GM12878 (cell line): Measurements from ENCODE around the gene GNG5. TPM values are rescaled to one million over a fixed set of nuclear protein-coding genes. Genes with fewer than 3 reads are reported as not detected.

Experiments used
- ATAC-seq: fragments of 200-7000 bp; cut with Tn5 transposase; 3 replicates; pipeline ENCODE4 v1.9.1; 2020; ENCODE audit warnings: mild to moderate bottlenecking, moderate library complexity
- BruUV-seq: library from RNA; stranded (reverse); fragments of 400-500 nt; replicated peaks from 2 replicates; lab custom pipeline; 2021; lab: Mats Ljungman, UMichigan
- CTCF ChIA-PET: fragments of 300-600 bp; sonication (Branson Sonifier 250); formaldehyde crosslinking; extraction: SDS; loops from one replicate; lab custom pipeline; 2021; ENCODE audit warnings: inconsistent platforms; lab: Yijun Ruan, JAX
- POLR2A ChIA-PET: fragments of 350-600 bp; formaldehyde crosslinking; extraction: SDS; loops from one replicate; lab custom pipeline; 2021; ENCODE audit warnings: inconsistent platforms; lab: Charles Lee
- RAD21 ChIA-PET: fragments of 300-600 bp; sonication (Branson Sonifier 250); formaldehyde crosslinking; loops from one replicate; lab custom pipeline; 2023; ENCODE audit warnings: antibody characterized with exemption; ENCODE audit not compliant: unreplicated experiment; lab: Charles Lee
- SMC1A ChIA-PET: fragments of 300-600 bp; sonication (Branson Sonifier 250); formaldehyde crosslinking; loops from one replicate; lab custom pipeline; 2023; ENCODE audit not compliant: unreplicated experiment, uncharacterized antibody; lab: Charles Lee
- DNase-seq: peaks from one replicate; pipeline ENCODE4 v3.0.0-alpha.2; 2011; ENCODE audit warnings: low read depth, low spot score
- FAIRE-seq: peaks from 3 replicates; lab custom pipeline; 2011; peaks lifted over from hg19 to GRCh38; lab: Jason Lieb, UNC
- H2AFZ ChIP-seq: 2 replicates; pipeline ENCODE4 v1.6.0; 2011; ENCODE audit warnings: low read depth, low read length, control low read depth; ENCODE audit not compliant: control insufficient read depth
- H3K27ac ChIP-seq: 2 replicates; pipeline ENCODE4 v1.5.1; 2011; ENCODE audit warnings: control low read depth; ENCODE audit not compliant: control insufficient read depth, insufficient read depth
- H3K27me3 ChIP-seq, 2 experiments: replicated peaks in 1 of 2; 2 replicates each; pipeline versions ENCODE4 v1.6.0 to v1.6.1; 2011; ENCODE audit warnings: low read length in 1 of 2; ENCODE audit not compliant: control insufficient read depth in 2 of 2, insufficient read depth in 2 of 2
- H3K36me3 ChIP-seq, 2 experiments: 2 replicates each; pipeline ENCODE4 v1.5.1; 2011; ENCODE audit warnings: low read length in 1 of 2; ENCODE audit not compliant: control insufficient read depth in 2 of 2, insufficient read depth in 2 of 2
- H3K4me1 ChIP-seq: 2 replicates; pipeline ENCODE4 v1.6.1; 2011; ENCODE audit warnings: mild to moderate bottlenecking, low read length, moderate library complexity, mixed read lengths; ENCODE audit not compliant: control insufficient read depth, insufficient read depth
- H3K4me2 ChIP-seq: 2 replicates; pipeline ENCODE4 v1.6.0; 2011; ENCODE audit warnings: control low read depth; ENCODE audit not compliant: control insufficient read depth, insufficient read depth
- H3K4me3 ChIP-seq: fragments of 200-600 bp; sonication (generic); 2 replicates; pipeline ENCODE4 v1.5.1; 2016
- H3K79me2 ChIP-seq: 2 replicates; pipeline ENCODE4 v1.6.0; 2011; ENCODE audit warnings: low read length; ENCODE audit not compliant: control insufficient read depth, insufficient read depth
- H3K9ac ChIP-seq: 2 replicates; pipeline ENCODE4 v1.8.0; 2011; ENCODE audit warnings: low read length, control low read depth, mixed read lengths; ENCODE audit not compliant: control insufficient read depth, insufficient read depth
- H3K9me3 ChIP-seq: replicated peaks from 3 replicates; pipeline ENCODE4 v1.5.1; 2011; ENCODE audit warnings: mild to moderate bottlenecking, low read length; ENCODE audit not compliant: control insufficient read depth, insufficient read depth
- H4K20me1 ChIP-seq: 2 replicates; pipeline ENCODE4 v1.6.0; 2011; ENCODE audit not compliant: control insufficient read depth, insufficient read depth
- BACH1 ChIP-seq: fragments of 450-650 bp; IDR thresholded peaks from 2 replicates; pipeline ENCODE4 v1.6.1; 2017; ENCODE audit warnings: mild to moderate bottlenecking, borderline replicate concordance
- E2F4 ChIP-seq: IDR thresholded peaks from 2 replicates; pipeline ENCODE4 v1.6.1; 2012; ENCODE audit warnings: low read depth, low read length, improper control_type of control experiment
- ESRRA ChIP-seq: IDR thresholded peaks from 2 replicates; pipeline ENCODE4 v1.6.1; 2012; ENCODE audit warnings: mild to moderate bottlenecking, low read length, improper control_type of control experiment
- NFYB ChIP-seq: IDR thresholded peaks from 2 replicates; pipeline ENCODE4 v1.6.1; 2011; ENCODE audit warnings: low read depth, mild to moderate bottlenecking, low read length, improper control_type of control experiment, moderate library complexity; ENCODE audit not compliant: insufficient read depth
- RAD21 ChIP-seq: IDR thresholded peaks from 2 replicates; pipeline ENCODE4 v1.6.1; 2011; ENCODE audit warnings: mild to moderate bottlenecking, low read depth, low read length, moderate library complexity; ENCODE audit not compliant: insufficient read depth
- RBBP5 ChIP-seq: fragments of 200-600 bp; sonication (generic); conservative IDR thresholded peaks from 2 replicates; pipeline ENCODE4 v1.6.1; 2016
- RELB ChIP-seq: fragments of 450-650 bp; IDR thresholded peaks from 2 replicates; pipeline ENCODE4 v1.6.1; 2017; ENCODE audit warnings: low read depth, mild to moderate bottlenecking, moderate library complexity
- ZNF274 ChIP-seq: IDR thresholded peaks from one replicate; pipeline ENCODE4 v1.8.0; 2011; ENCODE audit not compliant: insufficient read length, insufficient read depth
- ZNF384 ChIP-seq: IDR thresholded peaks from 2 replicates; pipeline ENCODE4 v1.6.1; 2012; ENCODE audit warnings: low read depth, mild to moderate bottlenecking, low read length, improper control_type of control experiment, borderline replicate concordance
- ZNF622 ChIP-seq: fragments of 450-650 bp; IDR thresholded peaks from 2 replicates; pipeline ENCODE4 v1.6.1; 2017; ENCODE audit warnings: mild to moderate bottlenecking, inconsistent platforms
- WGBS: methylation state at CpG from one replicate; pipeline ENCODE4 v1.1.6; 2016; ENCODE audit warnings: low lambda C conversion rate; ENCODE audit not compliant: insufficient replicate concordance, insufficient coverage; ENCODE audit errors: missing lambda C conversion rate; 5-methylcytosine and 5-hydroxymethylcytosine counted together
- in situ Hi-C: fragments of 300-500 bp; cut with MboI; formaldehyde crosslinking; loops from 9 replicates; pipeline ENCODE4 v1.14.3; 2018; ENCODE audit warnings: mixed read lengths
- intact Hi-C: fragments of 100-400 bp; cut with micrococcal nuclease; formaldehyde crosslinking; loops from one replicate; pipeline ENCODE4 v1.14.2; 2022; ENCODE audit not compliant: unreplicated experiment
- polyA plus RNA-seq, 11 experiments: library from polyadenylated mRNA; depleted of rRNA in 4 of 11; unstranded in 6 of 11; stranded (reverse) in 5 of 11; fragments of >200 nt; fragmentation: Nextera tagmentation in 4 of 11; fragmentation: Illumina TruSeq in 1 of 11; extraction: Ambion mirVana in 4 of 11; extraction: Trizol in 1 of 11; gene quantifications; 1 replicate in 1 of 11; 2 replicates in 10 of 11; pipeline versions ENCODE4 v1.2.1 to v1.2.3, GENCODE V29; 2011 to 2016; ENCODE audit warnings: inconsistent platforms in 2 of 11, missing spikeins in 2 of 11, low read depth in 1 of 11
- total RNA-seq, 4 experiments: library from RNA; depleted of rRNA in 3 of 4; stranded (reverse); fragments of >200 nt in 3 of 4; fragmentation: Illumina TruSeq in 1 of 4; extraction: Trizol in 1 of 4; gene quantifications; 2 replicates each; pipeline versions ENCODE4 v1.2.1 to v1.2.3, GENCODE V29; 2013 to 2021
- TF ChIP-seq, protein P1 (sequence below): IDR thresholded peaks from 2 replicates; pipeline ENCODE4 v1.6.1; 2011; ENCODE audit warnings: borderline replicate concordance, low read depth, mild to moderate bottlenecking, moderate library complexity, mixed read lengths, low read length; ENCODE audit not compliant: insufficient read depth; ENCODE audit errors: extremely low read length
- TF ChIP-seq, protein P2 (sequence below): fragments of 450-650 bp; IDR thresholded peaks from 2 replicates; pipeline ENCODE4 v1.6.1; 2017; ENCODE audit warnings: mild to moderate bottlenecking, moderate library complexity
- TF ChIP-seq, protein P3 (sequence below): IDR thresholded peaks from 2 replicates; pipeline ENCODE4 v1.6.1; 2012; ENCODE audit warnings: low read length, inconsistent platforms

Gene GNG5
- total and polyA plus RNA-seq, 10 of the 15 experiments (the other 5 are each of a cell fraction or from before 2014, with no cell fraction given), result 69.8 to 613 (median 203) TPM

DNA sequence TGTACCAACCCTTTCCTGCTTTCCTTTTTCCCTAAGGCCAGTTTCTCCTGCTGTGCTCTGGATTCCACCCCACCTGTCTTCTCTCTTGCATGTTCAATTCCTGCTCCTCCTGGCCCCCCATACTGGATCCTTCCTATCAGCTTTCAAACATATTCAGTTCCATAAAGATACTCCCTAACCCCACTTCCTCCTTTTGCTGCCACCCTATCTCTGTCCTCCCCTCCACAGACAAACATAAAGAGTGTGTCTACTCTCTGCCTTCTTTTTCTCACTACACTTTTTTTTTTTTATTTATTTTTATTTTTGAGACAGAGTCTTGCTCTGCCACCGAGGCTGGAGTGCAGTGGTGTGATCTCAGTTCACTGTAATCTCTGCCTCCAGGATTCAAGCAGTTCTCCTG is 44.3 kb downstream of the GNG5 start:
- no TSS peak for BruUV-seq
- H3K36me3 ChIP-seq, result no peaks in the 10 kb centered on the region
- H3K9me3 ChIP-seq, result no peaks in the 10 kb centered on the region
- WGBS, result 0% methylated on average over 1 of the region's 1 CpG
- H3K79me2 ChIP-seq, result no peaks in the 10 kb centered on the region
- no peak overlapping the region for H3K9ac ChIP-seq
- RAD21 ChIA-PET, result no interaction called here
- no peaks in the 10 kb centered on the region for H3K4me1 ChIP-seq
- DNase-seq, result no peak
- CTCF ChIA-PET, result interaction anchor here (0.6 kb wide), 1 partner anchor 10 kb away, joined by 3 read pairs; no protein-coding TSS in a partner anchor
- in situ Hi-C loops, result no loop called here
- no peak overlapping the region for H3K4me2 ChIP-seq
- H3K4me3 ChIP-seq, result no peak overlapping the region
- H3K27me3 ChIP-seq, result no peaks in the 10 kb centered on the region
- SMC1A ChIA-PET, result interaction anchor here (1.2 kb wide), 1 partner anchor 17 kb away, joined by 3 read pairs; the partner anchor contains the start of gene RPF1
- no peak for ATAC-seq
- intact Hi-C loops, result no loop called here
- no peak overlapping the region for H2AFZ ChIP-seq
- TF ChIP-seq ZNF384, result no peak
- no peak for TF ChIP-seq NFYB
- TF ChIP-seq ESRRA, result no peak
- no peak for TF ChIP-seq RBBP5
- TF ChIP-seq, protein P1, sequence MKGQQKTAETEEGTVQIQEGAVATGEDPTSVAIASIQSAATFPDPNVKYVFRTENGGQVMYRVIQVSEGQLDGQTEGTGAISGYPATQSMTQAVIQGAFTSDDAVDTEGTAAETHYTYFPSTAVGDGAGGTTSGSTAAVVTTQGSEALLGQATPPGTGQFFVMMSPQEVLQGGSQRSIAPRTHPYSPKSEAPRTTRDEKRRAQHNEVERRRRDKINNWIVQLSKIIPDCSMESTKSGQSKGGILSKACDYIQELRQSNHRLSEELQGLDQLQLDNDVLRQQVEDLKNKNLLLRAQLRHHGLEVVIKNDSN, result no peak
- TF ChIP-seq RAD21, result no peak
- TF ChIP-seq, protein P2, sequence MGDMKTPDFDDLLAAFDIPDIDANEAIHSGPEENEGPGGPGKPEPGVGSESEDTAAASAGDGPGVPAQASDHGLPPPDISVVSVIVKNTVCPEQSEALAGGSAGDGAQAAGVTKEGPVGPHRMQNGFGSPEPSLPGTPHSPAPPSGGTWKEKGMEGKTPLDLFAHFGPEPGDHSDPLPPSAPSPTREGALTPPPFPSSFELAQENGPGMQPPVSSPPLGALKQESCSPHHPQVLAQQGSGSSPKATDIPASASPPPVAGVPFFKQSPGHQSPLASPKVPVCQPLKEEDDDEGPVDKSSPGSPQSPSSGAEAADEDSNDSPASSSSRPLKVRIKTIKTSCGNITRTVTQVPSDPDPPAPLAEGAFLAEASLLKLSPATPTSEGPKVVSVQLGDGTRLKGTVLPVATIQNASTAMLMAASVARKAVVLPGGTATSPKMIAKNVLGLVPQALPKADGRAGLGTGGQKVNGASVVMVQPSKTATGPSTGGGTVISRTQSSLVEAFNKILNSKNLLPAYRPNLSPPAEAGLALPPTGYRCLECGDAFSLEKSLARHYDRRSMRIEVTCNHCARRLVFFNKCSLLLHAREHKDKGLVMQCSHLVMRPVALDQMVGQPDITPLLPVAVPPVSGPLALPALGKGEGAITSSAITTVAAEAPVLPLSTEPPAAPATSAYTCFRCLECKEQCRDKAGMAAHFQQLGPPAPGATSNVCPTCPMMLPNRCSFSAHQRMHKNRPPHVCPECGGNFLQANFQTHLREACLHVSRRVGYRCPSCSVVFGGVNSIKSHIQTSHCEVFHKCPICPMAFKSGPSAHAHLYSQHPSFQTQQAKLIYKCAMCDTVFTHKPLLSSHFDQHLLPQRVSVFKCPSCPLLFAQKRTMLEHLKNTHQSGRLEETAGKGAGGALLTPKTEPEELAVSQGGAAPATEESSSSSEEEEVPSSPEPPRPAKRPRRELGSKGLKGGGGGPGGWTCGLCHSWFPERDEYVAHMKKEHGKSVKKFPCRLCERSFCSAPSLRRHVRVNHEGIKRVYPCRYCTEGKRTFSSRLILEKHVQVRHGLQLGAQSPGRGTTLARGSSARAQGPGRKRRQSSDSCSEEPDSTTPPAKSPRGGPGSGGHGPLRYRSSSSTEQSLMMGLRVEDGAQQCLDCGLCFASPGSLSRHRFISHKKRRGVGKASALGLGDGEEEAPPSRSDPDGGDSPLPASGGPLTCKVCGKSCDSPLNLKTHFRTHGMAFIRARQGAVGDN, result no peak
- TF ChIP-seq ZNF274, result no peak
- TF ChIP-seq RELB, result no peak
- TF ChIP-seq BACH1, result no peak
- TF ChIP-seq, protein P3, sequence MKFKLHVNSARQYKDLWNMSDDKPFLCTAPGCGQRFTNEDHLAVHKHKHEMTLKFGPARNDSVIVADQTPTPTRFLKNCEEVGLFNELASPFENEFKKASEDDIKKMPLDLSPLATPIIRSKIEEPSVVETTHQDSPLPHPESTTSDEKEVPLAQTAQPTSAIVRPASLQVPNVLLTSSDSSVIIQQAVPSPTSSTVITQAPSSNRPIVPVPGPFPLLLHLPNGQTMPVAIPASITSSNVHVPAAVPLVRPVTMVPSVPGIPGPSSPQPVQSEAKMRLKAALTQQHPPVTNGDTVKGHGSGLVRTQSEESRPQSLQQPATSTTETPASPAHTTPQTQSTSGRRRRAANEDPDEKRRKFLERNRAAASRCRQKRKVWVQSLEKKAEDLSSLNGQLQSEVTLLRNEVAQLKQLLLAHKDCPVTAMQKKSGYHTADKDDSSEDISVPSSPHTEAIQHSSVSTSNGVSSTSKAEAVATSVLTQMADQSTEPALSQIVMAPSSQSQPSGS, result no peak
- TF ChIP-seq E2F4, result no peak
- no peak for TF ChIP-seq ZNF622
- H3K27ac ChIP-seq, result no peak overlapping the region
- no peak for FAIRE-seq
- no peaks in the 10 kb centered on the region for H4K20me1 ChIP-seq
- POLR2A ChIA-PET, result interaction anchor here (1.5 kb wide), 1 partner anchor 112 kb away, joined by 3 read pairs; the partner anchor contains the start of gene CTBS
